Epithelial cell of esophagus (primary cell): ENCODE measurements around the gene PIGT.

ENCODE experiments used
- DNase-seq: peaks from one replicate; pipeline ENCODE4 v3.0.0; 2010; ENCODE audit warnings: low read depth
- H3K4me3 ChIP-seq: 2 replicates; pipeline ENCODE4 v1.5.1; 2011; ENCODE audit warnings: mild to moderate bottlenecking, low read length, control low read depth
- CTCF ChIP-seq: IDR thresholded peaks from 2 replicates; pipeline ENCODE4 v1.5.1; 2011; ENCODE audit warnings: low read depth, mild to moderate bottlenecking, low read length, control low read depth, inconsistent platforms; ENCODE audit not compliant: insufficient read depth; ENCODE audit errors: missing control alignments

PIGT gene

GRCh38 chr20:45372241-45372640 lies 43.7 kb upstream of the PIGT start:
- H3K4me3 ChIP-seq: no peak overlapping the region
- DNase-seq: no peak
- no peak for TF ChIP-seq CTCF

DNA sequence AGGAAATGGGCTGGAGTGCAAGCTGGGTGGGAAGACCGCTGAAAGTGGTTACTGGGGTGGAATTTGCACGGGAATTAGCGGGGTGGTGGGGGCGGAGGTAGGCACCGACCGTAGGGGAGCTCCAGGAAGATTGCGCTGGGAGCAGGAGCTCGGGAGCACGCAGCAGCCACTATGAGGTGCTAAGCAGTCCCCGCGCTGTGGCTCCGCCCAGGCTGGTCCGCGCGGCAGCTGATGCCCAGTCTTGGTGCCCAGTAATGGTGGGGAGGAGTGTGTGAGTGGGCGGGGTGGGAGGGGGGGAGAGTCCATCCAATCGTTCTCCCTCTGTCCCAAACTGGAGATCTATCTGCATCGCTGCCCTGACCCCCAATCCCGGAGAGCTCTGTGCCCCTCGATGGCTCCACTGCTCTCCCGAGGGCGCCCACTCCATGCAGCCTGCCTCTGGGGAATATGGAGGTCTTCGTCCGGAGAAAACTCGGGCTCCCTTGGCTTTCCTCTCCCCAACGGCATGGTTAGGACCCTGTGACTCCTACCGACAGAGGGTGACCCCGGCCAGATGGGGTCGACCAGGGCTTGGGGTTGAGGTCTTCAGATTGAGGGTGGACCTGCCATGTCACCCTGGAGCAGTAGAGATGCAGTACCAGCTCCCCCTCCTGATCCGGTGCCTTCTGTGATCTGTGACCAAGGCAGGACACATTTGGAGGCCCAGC lies 43.1 kb upstream of the PIGT start:
- no peak overlapping the region for H3K4me3 ChIP-seq
- TF ChIP-seq CTCF: peak; percentile 6
- peak; percentile 14 for DNase-seq

DNA sequence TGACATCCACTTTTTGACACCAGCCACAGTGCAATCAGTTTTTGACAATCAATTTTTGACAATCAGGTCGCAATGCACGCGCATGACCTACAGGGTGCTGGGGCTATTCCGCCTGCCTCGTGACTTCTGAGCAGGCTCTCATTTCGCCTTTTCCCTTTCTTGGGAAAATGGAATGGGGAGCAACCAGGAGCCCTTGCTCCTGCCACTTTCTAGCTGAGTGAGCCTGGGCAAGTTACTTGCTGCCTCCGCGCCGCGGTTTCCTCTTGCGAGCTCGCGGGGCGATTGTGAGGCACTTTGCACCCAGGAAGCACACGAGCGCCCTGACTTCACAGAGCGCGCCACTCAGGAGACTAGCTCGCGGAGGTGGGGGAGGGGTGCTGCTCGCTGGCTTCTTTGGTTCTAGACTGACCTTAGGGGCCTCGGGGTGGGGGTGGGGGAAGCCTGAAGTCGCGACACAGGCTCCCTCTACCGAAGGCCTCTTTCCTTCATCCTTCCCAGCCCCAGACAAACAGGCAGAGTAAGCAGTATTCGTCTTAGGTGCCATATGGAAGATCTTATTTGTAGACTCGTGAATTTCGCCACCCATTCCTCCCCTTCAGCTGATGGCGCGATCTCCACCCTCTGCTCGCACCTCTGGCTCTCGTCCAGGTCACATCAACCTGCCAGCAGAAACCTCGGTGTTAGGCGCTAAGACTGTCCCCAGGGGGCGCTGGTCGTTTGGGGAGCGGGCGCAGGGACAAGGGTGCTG lies 42.4 kb upstream of the PIGT start:
- peak overlapping the region; percentile 50 for H3K4me3 ChIP-seq
- DNase-seq: peak; percentile 86
- peak; percentile 91 for TF ChIP-seq CTCF

GRCh38 chr20:45374101-45374467 lies 41.9 kb upstream of the PIGT start:
- TF ChIP-seq CTCF: no peak
- no peak for DNase-seq
- H3K4me3 ChIP-seq: peak overlapping the region; percentile 50

DNA sequence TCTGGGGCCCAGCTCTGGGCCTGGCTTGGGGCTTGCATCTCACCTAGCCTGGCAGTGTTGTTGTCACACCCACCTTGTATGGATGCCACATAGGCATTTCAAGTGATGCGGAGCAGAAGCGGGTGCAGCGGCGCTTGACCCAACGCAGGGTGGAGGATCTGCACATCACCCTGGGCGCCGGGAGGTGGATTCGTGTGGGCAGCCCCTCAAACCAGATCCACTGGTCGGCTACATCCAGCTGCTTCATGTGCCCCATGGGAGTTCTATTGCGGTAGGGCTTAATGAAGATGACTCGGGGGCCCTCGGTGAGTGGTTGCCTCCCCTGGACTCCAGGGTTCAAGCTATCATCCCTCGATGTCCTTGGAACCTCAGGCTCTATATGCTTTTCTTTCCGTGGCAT lies 41.0 kb upstream of the PIGT start:
- DNase-seq: no peak
- no peak for TF ChIP-seq CTCF
- H3K4me3 ChIP-seq: no peak overlapping the region

DNA sequence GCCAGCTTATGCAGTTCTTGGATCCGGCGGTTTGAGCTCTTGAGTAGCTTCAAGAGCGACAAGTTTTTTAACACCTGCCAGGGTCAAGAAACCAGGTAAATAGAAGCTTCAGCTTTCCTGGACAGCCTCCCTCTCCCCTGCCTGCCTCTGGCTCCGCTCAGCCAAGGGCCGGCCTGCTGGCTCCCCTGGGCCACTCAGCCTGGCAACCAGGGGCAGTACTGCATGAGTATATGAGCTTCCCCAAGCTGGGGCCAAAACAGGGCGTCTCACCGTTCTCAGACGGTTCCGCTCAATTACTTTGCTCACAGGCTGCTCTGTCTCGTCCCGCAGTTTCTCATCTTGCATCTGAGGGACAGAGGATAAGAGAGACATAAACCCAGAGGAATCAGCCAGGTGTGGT lies 38.7 kb upstream of the PIGT start:
- no peak for DNase-seq
- H3K4me3 ChIP-seq: no peak overlapping the region
- no peak for TF ChIP-seq CTCF
